ENCODE results near the gene BLVRB.
"Not testable (repeated sequence)": the region's sequence is repeated elsewhere in the genome, so short reads cannot be mapped to it uniquely, and the experiment has no call there.

Gene BLVRB

GRCh38 chr19:40465557-40466218, at the start of gene BLVRB:
TSS of gene BLVRB (minus strand) at chr19:40465745. CDS start at chr19:40465688, 57 bp downstream.
- peak; percentile 99 for DNase-seq (ENCODE audit: low spot score)

GRCh38 chr19:40513741-40514315, 48.3 kb upstream of the BLVRB start:
- peak; percentile 16 for DNase-seq (ENCODE audit: low spot score)

- DNase-seq (ENCODE audit: low spot score) = no peak
Observed at GRCh38 chr19:40513345-40513678, 47.8 kb upstream of the BLVRB start.

GRCh38 chr19:40512473-40513344, 47.2 kb upstream of the BLVRB start:
- DNase-seq (ENCODE audit: low spot score) = no peak

GRCh38 chr19:40512110-40512472, 46.5 kb upstream of the BLVRB start:
- no peak for DNase-seq (ENCODE audit: low spot score)

GRCh38 chr19:40511487-40511886, 45.9 kb upstream of the BLVRB start:
- no peak for DNase-seq (ENCODE audit: low spot score)

GRCh38 chr19:40510526-40511115, 45.1 kb upstream of the BLVRB start:
- DNase-seq (ENCODE audit: low spot score) = no peak

- DNase-seq (ENCODE audit: low spot score) = no peak
Observed at GRCh38 chr19:40508739-40509260, 43.3 kb upstream of the BLVRB start.

GRCh38 chr19:40507892-40508291, 42.3 kb upstream of the BLVRB start:
- DNase-seq (ENCODE audit: low spot score) = no peak

GRCh38 chr19:40506099-40506498, 40.6 kb upstream of the BLVRB start:
- DNase-seq (ENCODE audit: low spot score) = no peak

- DNase-seq (ENCODE audit: low spot score) = no peak
Observed at GRCh38 chr19:40503320-40503695, 37.8 kb upstream of the BLVRB start.

GRCh38 chr19:40502647-40503319, 37.2 kb upstream of the BLVRB start:
- peak; percentile 41 for DNase-seq (ENCODE audit: low spot score)

GRCh38 chr19:40502081-40502480, 36.5 kb upstream of the BLVRB start:
- no peak for DNase-seq (ENCODE audit: low spot score)

GRCh38 chr19:40501599-40501998, 36.1 kb upstream of the BLVRB start:
- DNase-seq (ENCODE audit: low spot score) = no peak

GRCh38 chr19:40500678-40501530, 35.4 kb upstream of the BLVRB start:
- DNase-seq (ENCODE audit: low spot score) = not testable (repeated sequence)

- DNase-seq (ENCODE audit: low spot score) = no peak
Observed at GRCh38 chr19:40499320-40499719, 33.8 kb upstream of the BLVRB start.

- no peak for DNase-seq (ENCODE audit: low spot score)
Observed at GRCh38 chr19:40497214-40497613, 31.7 kb upstream of the BLVRB start.

- DNase-seq (ENCODE audit: low spot score) = no peak
Observed at GRCh38 chr19:40494191-40494838, 28.8 kb upstream of the BLVRB start.

GRCh38 chr19:40493778-40494177, 28.2 kb upstream of the BLVRB start:
- no peak for DNase-seq (ENCODE audit: low spot score)

- DNase-seq (ENCODE audit: low spot score) = no peak
Observed at GRCh38 chr19:40492274-40492673, 26.7 kb upstream of the BLVRB start.

GRCh38 chr19:40489882-40490230, 24.3 kb upstream of the BLVRB start:
- no peak for DNase-seq (ENCODE audit: low spot score)
